HG03064 (cell line): Measurements from ENCODE around the gene RSAD2.
"Not testable (repeated sequence)": the region's sequence is repeated elsewhere in the genome, so short reads cannot be mapped to it uniquely, and the experiment has no call there.

Experiments used
- ATAC-seq: cut with Tn5 transposase; IDR thresholded peaks from one replicate; pipeline ENCODE4 v1.9.1; 2021; ENCODE audit warnings: low read depth; ENCODE audit not compliant: unreplicated experiment

Gene RSAD2

DNA sequence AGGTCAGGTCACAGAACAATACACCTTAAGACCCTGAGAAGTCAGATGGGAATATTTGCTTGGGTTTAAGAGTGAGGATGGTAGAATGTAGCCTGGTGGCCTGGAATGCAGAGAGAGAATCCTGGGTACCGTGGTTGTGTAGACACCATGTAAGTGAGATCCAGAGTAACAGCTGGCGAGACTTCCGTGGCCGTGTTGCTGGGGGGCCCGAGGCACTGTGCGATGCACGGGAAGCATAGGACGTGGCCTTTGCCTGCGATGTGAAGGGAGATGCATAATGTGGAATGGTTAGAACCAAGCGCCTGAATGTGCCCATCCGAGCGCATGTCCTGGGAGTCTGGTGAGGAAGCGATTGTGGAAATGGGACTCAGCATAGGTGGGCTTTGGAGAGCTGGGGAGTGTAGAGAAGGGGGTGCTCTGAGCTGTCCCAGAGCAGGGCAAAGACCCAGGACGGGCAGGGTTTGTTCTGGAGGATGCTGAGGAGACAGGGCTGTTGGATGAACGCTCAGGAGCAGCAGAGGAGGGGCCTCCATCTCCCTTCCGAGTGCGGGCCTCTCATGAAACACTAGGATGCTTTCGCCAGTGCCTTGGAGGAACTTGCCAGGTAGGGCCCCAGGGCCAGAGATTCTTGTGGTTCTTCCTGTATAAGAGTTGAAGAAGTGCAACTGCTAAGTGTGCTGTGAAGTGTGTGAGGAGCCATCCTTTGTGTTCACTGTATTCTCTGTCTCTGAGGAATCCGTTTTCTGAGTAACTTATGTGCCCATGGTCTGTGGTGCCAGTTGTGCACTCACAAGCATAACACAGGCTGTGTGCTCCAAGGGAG lies 46.7 kb downstream of the RSAD2 start:
- no peak for ATAC-seq

DNA sequence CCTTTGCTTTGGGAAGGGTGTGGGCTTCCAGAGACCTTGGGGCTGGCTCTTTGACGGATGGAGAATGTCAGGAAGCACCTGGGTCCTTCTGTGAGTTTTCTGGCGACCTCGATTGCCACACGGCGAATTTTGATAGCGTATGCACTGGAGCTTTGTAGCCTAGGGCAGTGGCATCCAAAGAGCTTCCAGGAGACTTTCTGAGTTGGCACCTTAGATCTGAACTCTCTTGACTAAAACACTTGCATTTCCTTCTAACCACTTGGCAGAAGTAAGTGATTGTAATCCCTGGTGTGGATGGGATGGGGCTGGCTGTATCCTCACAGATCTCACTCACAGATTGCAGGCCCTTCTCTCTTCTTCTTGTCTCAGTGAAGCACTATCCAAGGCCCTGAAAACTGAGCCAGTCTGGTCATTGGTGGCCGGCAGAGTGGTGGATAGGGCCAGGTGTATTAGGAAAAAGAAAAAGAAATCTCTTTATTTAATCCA lies 47.4 kb downstream of the RSAD2 start:
- ATAC-seq: no peak

DNA sequence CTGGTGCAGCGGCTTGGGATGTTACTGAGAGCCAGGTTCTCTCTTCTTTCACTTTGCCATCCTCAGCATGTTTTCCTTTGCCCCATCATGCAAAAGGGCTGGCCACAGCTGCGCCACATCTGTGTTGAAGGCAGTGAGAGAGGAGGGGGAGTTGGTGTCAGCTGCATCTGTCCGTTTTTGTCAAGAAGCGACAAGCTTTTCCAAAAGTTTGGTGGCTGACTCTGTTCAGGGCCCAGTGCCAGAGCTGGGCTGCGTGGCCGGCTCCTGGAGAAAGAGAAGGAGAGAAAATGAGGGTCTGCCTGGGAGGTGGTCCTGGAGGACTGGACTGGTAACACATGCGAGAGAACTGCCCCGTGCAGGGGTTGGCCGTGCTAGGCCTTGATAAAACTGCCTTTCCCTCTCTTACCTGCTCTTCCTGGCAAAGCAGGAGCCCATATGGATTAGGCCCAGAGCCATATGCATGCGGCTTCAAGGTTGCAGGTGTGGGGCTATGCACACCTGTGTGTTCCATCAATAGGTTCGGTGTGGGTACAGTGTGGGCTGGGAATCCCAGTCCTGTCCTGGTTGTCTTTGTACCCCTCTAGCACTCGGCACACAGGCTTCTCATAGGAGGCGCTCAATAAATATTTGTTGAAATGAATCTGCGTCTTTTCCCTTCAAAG lies 48.6 kb downstream of the RSAD2 start:
- ATAC-seq: no peak

DNA sequence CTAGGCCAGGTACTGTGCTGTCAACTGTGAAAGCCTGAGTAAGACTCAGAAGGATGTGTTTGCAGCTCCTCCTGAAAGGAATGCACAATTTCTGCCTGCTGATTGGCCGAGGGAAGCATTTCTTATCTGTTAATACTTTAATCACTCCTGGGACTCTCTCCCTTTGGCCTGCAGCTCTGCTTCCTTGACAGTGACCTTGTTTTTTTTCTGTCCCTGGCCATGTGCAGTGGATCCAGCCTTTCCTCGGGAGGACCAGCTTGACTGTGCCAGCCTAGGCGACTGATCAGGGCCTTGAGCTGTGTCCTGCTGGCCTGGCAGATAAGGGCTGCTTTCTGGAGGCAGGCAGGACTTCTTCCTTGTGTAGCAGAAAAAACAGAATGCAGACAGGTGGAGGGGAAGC lies 49.6 kb downstream of the RSAD2 start:
- ATAC-seq: no peak

DNA sequence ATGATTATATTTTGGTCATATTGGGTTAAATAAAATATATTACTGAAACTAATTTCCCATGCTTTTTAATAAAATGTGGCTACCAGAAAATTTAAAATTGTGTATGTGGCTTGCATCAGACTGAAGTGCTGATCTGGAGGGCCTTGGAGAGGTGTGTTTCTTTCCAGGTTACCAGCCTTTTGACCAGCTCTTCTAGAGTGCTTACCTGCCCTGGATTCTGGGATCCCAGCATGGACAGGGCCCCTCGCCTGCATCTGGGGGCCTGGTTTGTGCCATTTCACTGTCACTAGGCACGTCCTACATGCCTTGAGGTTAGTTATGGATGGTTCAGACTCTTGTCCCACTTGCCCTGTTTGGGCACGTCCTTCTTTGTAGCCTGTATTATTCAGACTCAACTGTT lies 50.2 kb downstream of the RSAD2 start:
- no peak for ATAC-seq

DNA sequence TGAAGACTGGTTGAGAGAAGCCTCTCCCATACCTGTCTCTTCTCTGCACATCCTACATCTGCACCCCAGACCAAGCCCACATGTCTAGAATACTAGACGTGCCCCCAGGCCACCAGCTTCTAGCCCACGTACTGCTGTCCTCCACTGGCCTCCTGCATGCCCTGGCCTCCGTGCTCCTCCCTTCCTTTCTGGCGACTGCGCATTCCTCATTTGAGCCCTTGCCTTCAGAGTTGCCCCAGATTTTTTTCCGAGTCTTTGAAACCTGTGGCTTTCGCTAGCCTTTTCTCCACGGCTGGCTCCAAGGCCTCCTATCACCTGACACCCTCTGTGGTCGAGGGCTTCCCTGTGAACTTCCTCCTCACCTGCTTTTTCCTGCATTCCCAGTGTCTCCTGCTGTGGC lies 50.9 kb downstream of the RSAD2 start:
- no peak for ATAC-seq

DNA sequence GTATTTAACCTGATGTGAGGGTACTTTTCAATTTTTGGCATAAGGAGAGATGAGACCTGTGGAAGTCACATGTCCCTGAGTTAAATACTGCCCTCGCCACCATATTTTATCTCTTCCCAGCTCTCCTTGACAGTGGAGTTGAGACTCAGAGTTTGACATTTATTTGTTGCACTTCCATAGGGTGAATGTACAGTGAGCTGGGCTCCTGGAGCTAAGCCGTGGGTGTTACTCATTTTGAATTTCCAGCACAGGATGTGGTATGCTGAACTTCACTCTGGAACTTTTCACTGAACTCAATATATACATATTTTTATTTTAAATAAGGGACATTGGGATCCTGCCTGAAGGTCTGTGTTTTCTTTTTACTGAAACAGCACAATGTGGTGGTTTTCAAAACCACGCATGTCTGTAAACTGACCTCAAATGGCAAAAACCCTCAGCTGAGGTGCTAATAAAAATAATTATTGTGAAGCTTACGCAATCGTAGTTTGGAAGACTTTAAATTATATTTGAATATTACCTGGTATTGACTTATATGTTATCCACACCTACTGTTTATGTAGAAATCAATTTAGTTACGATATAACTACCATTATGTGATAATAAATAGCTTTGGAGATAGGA lies 51.7 kb downstream of the RSAD2 start:
- no peak for ATAC-seq

DNA sequence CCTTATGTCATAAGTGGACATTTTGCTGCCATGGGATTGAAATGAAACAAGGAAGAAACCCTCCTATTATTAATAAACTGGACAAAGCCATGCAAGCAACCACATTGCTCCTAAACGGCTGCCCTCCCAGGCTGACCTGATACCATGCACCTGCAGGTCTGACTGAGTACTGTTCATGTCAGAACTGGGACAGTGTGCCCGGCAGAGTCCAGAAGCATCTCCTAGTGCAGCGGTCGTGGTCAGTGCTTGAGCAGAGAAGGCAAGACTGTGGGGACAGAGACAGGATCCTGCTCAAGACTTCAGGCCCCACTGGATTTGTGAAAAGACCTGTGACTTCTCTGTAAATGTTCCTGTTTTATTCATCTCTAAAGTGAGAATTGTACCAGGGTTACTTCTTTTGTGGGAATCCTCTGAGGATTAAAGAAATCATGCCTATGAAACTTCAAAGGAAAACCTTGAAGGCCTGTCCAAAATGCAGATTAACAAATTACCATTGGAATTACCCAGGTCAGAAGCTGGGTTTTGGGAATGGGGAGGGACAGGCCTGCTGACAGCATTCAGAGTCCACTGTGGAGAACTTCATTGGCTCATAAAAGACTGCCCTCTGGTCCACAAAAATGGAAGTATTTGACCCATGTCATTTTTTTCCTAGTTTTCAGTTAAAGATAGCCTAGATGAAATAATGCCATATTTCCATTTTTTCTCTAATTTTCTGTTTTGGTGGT lies 53.5 kb downstream of the RSAD2 start:
- ATAC-seq: no peak

DNA sequence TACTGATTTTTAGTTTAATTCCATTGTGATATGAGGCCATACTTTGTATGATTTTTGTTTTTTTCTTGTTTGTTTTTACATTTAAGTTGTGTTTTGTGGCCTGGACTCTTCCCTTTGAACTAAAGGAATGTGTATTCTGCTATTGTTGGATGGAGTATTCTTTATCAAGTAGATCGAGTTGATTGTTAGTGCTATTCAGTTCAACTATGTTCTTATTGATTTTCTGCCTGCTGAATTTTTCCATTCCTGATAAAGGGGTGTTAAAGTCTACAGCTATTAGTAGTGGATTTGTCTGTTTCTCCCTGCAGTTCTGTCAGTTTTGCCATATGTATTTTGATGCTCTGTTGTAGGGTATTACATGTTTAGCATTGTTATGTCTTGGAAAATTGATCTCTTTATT lies 54.2 kb downstream of the RSAD2 start:
- ATAC-seq: no peak

DNA sequence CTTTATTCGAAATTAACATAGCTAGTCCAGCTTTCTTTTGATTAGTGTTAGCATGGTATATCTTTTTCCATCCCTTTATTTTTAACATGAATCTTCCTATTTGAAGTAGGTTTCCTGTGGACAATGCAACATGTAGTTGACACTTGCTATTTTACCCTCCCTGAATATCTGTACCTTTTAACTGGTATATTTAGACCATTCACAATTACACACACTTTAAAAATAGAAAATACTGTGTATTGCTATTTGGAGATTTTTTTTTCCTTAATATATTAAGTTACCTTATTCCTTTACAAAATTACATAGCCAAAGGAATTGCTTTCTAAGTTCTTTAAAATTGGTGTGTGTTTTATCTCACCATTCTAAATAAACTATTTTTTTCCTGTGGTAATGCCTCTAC lies 54.6 kb downstream of the RSAD2 start:
- no peak for ATAC-seq

DNA sequence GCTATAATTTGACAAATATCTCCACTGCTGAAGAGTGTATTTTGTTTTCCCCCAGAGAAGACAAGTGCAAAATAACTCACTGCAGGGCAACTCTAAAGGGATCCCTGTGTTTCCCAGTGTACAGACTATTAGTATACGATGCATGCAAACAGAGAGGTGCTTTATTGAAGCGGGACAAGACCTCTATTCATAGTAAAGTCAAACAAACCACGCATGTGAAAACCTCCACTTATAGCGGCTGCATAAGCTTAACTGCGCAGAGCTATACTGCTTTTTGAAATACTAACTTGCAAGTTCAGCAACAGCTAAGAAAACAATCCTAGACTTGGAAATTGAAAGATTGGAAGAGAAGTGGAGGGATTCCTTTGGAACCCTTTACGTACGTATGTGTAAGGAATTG lies 55.3 kb downstream of the RSAD2 start:
- no peak for ATAC-seq

DNA sequence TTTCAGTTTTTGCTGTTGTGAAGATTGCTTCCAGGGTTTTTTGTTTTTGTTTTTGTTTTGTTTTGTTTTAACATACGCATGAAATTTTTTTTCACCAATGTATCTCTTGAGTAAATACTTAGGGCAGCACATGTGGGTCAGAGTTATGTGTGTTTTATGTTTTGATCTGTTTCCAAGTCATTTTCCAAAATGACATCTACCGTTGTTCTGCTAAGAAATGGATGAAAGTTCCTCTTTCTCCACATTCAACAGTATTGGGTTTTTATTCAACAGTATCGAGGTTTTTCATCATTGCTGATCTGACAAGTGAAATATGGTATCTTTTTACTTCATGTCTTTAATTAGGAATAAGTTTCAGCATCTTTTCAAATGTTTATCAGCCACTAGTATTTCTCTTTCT lies 56.3 kb downstream of the RSAD2 start:
- no peak for ATAC-seq

DNA sequence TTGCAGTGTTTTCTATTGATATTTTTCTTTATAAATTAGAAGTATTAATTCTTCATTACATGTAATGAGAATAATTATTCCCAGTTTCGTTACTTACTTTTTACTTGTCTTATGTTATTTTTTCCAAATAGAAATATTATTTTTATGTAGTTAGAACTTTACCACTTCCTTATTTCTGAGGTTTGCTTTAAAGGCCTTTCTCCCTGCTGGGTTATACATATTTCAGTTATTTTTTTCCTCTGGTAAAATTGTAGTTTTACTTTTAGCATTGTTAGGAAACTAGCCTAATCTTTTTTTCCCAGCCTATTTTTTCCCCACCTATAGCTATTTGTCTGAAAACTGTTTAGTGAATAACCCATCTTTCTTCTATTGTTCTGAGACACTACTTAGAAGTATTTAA lies 56.8 kb downstream of the RSAD2 start:
- ATAC-seq: no peak

DNA sequence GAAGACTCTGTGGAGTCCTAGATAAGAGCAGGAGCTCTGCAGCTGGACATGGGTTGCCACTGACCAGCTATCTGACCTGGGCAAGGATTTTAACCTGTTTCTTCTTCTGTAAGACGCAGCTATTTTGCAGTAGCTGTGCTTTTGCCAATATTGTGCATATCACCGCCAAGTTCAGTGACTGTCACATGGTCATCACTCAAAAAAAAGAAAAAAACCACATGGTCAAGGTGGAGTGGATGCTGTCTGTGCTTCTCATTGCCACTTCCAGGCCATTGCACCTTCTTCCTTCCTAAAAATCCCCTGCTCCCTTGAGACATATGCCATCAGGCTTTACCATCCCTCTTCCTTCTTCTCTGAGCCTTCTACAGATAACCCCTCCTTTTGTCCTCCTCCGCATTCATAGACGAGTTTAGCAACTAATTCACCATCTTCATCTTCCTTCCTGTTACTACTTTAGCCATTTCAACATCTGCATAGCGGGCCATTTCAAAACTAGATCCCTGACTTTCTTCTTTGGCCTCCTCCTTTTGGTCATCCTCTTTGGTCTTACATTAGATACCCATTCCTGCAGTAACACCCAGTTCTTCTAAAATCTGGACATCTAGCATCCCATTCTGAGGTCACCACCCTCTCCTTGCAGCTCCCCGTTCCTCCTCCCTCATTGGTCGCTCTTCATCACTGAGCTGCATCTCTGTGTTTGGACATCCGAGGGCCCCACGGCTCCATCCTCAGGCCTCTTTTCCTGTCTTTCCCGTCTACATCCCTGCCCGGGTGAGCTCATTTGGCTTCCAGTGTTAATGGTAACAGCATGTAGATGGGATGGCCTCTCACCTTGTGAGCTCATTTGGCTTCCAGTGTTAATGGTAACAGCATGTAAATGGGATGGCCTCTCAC lies 57.4 kb downstream of the RSAD2 start:
- no peak for ATAC-seq

DNA sequence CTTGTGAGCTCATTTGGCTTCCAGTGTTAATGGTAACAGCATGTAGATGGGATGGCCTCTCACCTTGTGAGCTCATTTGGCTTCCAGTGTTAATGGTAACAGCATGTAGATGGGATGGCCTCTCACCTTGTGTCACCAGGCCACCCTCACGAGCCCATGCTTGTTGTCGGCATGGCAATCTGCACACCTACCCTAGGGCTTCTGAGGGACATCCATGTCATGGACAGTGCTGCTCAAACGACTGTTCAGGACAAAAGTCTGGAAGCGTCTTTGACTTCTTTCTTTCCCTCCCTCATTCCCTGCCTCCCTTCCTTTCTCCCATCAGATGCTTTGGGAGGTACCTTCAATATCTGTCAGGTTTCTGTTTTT lies 58.1 kb downstream of the RSAD2 start:
- not testable (repeated sequence) for ATAC-seq

DNA sequence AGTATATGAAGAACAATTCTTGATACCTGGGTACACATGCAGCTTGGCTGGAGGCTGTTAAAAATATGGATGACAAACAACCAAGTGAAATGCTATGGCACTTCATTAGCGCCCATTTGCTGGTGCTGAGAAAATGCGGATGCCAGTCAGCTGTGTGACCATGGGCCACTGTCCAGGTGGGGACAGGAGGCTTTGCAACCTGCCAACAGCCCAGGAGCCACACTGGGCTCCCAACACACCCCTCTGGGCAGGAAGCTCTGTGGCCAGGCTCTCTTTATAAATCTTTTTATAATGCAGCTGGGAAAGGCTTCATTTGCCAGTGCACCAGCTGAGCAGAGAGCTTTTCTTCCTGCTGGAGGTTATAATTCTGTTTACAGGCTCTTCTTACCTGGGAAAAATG lies 59.6 kb downstream of the RSAD2 start:
- no peak for ATAC-seq

DNA sequence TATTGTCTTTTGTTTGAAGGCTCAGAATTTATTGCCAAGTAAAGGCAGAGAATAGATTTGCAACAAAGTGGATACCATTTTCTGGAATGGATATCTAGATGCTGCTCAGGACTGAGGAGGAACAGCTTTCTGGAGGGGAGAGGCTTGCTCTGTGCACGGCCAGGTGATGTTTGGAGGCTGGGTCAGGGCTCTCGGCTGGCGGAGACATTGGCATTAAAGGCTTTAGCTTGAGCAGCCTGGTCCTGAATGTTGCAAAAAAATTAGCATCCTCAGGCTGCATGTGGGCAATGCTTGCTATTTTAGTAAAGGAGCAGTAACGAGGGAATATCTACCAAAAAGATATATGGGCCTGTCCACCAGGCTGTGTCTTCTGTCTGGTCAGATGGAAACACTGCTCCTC lies 60.0 kb downstream of the RSAD2 start:
- no peak for ATAC-seq

DNA sequence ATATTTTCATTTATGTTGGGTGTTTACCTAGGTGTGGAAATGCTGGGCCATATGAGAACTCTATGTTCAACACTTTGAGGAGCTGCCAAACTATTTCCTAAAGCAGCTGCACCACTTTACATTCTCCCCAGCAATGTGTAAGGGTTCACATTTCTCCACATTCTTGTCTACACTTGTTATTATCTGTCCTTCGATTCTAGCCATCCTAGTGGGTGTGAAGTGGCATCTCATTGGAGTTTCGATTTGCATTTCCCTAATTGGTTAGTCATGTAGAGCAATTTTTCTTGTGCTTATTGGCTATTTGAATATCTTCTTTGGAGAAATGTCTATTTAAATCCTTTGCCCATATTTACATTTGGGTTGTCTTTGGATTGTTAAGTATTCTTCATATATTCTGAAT lies 61.5 kb downstream of the RSAD2 start:
- ATAC-seq: no peak

DNA sequence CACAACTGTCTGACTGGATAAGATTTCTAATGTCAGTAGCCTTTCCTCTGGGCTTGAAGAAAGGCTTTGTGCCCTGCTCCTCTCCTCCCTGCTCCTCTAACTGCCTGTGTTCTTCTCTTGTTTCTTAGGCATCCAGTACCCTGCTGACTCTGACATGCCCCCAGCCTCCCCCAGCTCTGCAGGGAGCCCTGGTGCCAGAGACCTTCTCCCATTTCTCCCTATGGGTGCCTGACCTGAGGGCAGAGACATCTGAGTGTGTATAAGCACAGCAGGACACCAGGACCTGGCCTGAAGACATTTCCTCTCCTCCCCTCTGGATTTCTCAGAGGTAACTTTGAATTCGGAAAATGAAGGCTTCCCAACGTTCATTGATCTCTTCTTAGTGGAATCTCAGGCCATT lies 63.2 kb downstream of the RSAD2 start:
- no peak for ATAC-seq
